ENCODE measurements around the gene KIF5A.

DNA sequence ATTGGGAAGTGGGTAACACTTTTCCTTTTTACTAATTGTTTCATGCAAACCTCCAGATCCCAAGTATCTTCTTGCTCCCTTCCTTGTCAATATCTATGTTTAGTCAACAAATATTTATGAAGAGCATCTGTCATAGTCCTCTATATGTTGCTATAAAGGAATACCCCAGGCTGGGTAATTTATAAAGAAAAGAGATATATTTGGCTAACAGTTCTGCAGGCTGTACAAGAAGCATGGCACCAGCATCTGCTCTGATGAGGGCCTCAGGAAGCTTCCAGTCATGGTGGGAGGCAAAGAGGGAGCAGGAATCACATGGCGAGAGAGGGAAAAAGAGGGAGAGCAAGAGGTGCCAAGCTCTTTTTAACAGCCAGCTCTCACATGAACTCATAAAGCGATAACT lies 4.6 kb downstream of the KIF5A start:
- no peak for TF ChIP-seq POLR2A (IDR thresholded peaks at IDR 0.05)
- TF ChIP-seq, protein P1, sequence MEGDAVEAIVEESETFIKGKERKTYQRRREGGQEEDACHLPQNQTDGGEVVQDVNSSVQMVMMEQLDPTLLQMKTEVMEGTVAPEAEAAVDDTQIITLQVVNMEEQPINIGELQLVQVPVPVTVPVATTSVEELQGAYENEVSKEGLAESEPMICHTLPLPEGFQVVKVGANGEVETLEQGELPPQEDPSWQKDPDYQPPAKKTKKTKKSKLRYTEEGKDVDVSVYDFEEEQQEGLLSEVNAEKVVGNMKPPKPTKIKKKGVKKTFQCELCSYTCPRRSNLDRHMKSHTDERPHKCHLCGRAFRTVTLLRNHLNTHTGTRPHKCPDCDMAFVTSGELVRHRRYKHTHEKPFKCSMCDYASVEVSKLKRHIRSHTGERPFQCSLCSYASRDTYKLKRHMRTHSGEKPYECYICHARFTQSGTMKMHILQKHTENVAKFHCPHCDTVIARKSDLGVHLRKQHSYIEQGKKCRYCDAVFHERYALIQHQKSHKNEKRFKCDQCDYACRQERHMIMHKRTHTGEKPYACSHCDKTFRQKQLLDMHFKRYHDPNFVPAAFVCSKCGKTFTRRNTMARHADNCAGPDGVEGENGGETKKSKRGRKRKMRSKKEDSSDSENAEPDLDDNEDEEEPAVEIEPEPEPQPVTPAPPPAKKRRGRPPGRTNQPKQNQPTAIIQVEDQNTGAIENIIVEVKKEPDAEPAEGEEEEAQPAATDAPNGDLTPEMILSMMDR (IDR thresholded peaks at IDR 0.05): no peak

Data from Peyer's patch (tissue), 4 donors.